Measurements from ENCODE around the gene BCAP31.

DNA sequence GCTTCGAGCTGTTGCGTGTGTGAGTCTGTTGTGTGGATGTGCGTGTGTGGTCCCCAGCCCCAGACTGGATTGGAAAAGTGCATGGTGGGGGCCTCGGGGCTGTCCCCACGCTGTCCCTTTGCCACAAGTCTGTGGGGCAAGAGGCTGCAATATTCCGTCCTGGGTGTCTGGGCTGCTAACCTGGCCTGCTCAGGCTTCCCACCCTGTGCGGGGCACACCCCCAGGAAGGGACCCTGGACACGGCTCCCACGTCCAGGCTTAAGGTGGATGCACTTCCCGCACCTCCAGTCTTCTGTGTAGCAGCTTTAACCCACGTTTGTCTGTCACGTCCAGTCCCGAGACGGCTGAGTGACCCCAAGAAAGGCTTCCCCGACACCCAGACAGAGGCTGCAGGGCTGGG, 28.1 kb downstream of the BCAP31 start:
- no peak for TF ChIP-seq EZH2 (IDR thresholded peaks at IDR 0.05; ENCODE audit: low read depth)
- TF ChIP-seq, protein P1, sequence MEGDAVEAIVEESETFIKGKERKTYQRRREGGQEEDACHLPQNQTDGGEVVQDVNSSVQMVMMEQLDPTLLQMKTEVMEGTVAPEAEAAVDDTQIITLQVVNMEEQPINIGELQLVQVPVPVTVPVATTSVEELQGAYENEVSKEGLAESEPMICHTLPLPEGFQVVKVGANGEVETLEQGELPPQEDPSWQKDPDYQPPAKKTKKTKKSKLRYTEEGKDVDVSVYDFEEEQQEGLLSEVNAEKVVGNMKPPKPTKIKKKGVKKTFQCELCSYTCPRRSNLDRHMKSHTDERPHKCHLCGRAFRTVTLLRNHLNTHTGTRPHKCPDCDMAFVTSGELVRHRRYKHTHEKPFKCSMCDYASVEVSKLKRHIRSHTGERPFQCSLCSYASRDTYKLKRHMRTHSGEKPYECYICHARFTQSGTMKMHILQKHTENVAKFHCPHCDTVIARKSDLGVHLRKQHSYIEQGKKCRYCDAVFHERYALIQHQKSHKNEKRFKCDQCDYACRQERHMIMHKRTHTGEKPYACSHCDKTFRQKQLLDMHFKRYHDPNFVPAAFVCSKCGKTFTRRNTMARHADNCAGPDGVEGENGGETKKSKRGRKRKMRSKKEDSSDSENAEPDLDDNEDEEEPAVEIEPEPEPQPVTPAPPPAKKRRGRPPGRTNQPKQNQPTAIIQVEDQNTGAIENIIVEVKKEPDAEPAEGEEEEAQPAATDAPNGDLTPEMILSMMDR (conservative IDR thresholded peaks at IDR 0.05): no peak
